Measurements from ENCODE around the gene MRPL4.

Gene MRPL4

GRCh38 chr19:10260141-10260584 is 8.1 kb downstream of the MRPL4 start:
- Histone ChIP-seq H2AFZ (ENCODE audit: low read length) (no peak overlapping the region), H3K4me3 (ENCODE audit: low read length, poor library complexity, severe bottlenecking) (no peak overlapping the region), H3K79me2 (ENCODE audit: insufficient read depth, low read length) (no peaks in the 10 kb centered on the region), H3K27me3 (ENCODE audit: insufficient read depth, low read length, poor library complexity, severe bottlenecking) (no peaks in the 10 kb centered on the region), H3K4me1 (ENCODE audit: insufficient read depth, low read length, poor library complexity, severe bottlenecking) (no peaks in the 10 kb centered on the region), H3K9me2 (replicated peaks; ENCODE audit: low read depth, low read length) (no peaks in the 10 kb centered on the region), H3F3A (ENCODE audit: low read depth) (no peaks in the 10 kb centered on the region), H3K4me2 (ENCODE audit: low read depth, low read length, poor library complexity, severe bottlenecking) (no peak overlapping the region), H4K20me1 (ENCODE audit: insufficient read depth, low read length, poor library complexity, severe bottlenecking) (no peaks in the 10 kb centered on the region), H3K9me3 (ENCODE audit: insufficient read depth, low read depth, low read length) (no peaks in the 10 kb centered on the region), H3K36me3 (ENCODE audit: insufficient read depth, low read length) (peaks cover 19% of the 10 kb centered on the region; the same call in 1 of the 2 replicates), H3K9ac (ENCODE audit: low read depth, low read length, poor library complexity, severe bottlenecking) (no peak overlapping the region)
- TF ChIP-seq EZH2phosphoT487 (IDR thresholded peaks at IDR 0.05; ENCODE audit: borderline replicate concordance) (no peak), CTCF (conservative IDR thresholded peaks at IDR 0.05; ENCODE audit: low read length) (no peak)

- H3K9me3 ChIP-seq (ENCODE audit: insufficient read depth, low read depth, low read length) = no peaks in the 10 kb centered on the region
- no peaks in the 10 kb centered on the region for H3K27me3 ChIP-seq (ENCODE audit: insufficient read depth, low read length, poor library complexity, severe bottlenecking)
- H3K9ac ChIP-seq (ENCODE audit: low read depth, low read length, poor library complexity, severe bottlenecking) = no peak overlapping the region
- no peaks in the 10 kb centered on the region for H3K79me2 ChIP-seq (ENCODE audit: insufficient read depth, low read length)
- TF ChIP-seq EZH2phosphoT487 (IDR thresholded peaks at IDR 0.05; ENCODE audit: borderline replicate concordance) (no peak), CTCF (conservative IDR thresholded peaks at IDR 0.05; ENCODE audit: low read length) (no peak)
- no peak overlapping the region for H2AFZ ChIP-seq (ENCODE audit: low read length)
- no peaks in the 10 kb centered on the region for H3K9me2 ChIP-seq (replicated peaks; ENCODE audit: low read depth, low read length)
- no peak overlapping the region for H3K4me2 ChIP-seq (ENCODE audit: low read depth, low read length, poor library complexity, severe bottlenecking)
- peaks cover 9% of the 10 kb centered on the region; the same call in 1 of the 2 replicates for H3K36me3 ChIP-seq (ENCODE audit: insufficient read depth, low read length)
- H3K4me1 ChIP-seq (ENCODE audit: insufficient read depth, low read length, poor library complexity, severe bottlenecking) = no peaks in the 10 kb centered on the region
- H4K20me1 ChIP-seq (ENCODE audit: insufficient read depth, low read length, poor library complexity, severe bottlenecking) = no peaks in the 10 kb centered on the region
- H3K4me3 ChIP-seq (ENCODE audit: low read length, poor library complexity, severe bottlenecking) = no peak overlapping the region
- H3F3A ChIP-seq (ENCODE audit: low read depth) = no peaks in the 10 kb centered on the region
Observed at GRCh38 chr19:10262771-10263170, 10.8 kb downstream of the MRPL4 start.

- Histone ChIP-seq H3K36me3 (ENCODE audit: insufficient read depth, low read length) (no peaks in the 10 kb centered on the region), H3K4me1 (ENCODE audit: insufficient read depth, low read length, poor library complexity, severe bottlenecking) (peaks cover 20% of the 10 kb centered on the region), H3K9me2 (replicated peaks; ENCODE audit: low read depth, low read length) (no peaks in the 10 kb centered on the region), H4K20me1 (ENCODE audit: insufficient read depth, low read length, poor library complexity, severe bottlenecking) (no peaks in the 10 kb centered on the region), H3K4me3 (ENCODE audit: low read length, poor library complexity, severe bottlenecking) (no peak overlapping the region), H3K9me3 (ENCODE audit: insufficient read depth, low read depth, low read length) (no peaks in the 10 kb centered on the region), H3K9ac (ENCODE audit: low read depth, low read length, poor library complexity, severe bottlenecking) (no peak overlapping the region), H3K79me2 (ENCODE audit: insufficient read depth, low read length) (peaks cover 7% of the 10 kb centered on the region; the same call in 1 of the 2 replicates), H3K4me2 (ENCODE audit: low read depth, low read length, poor library complexity, severe bottlenecking) (no peak overlapping the region), H3K27me3 (ENCODE audit: insufficient read depth, low read length, poor library complexity, severe bottlenecking) (no peaks in the 10 kb centered on the region), H2AFZ (ENCODE audit: low read length) (no peak overlapping the region), H3F3A (ENCODE audit: low read depth) (no peaks in the 10 kb centered on the region)
- TF ChIP-seq CTCF (conservative IDR thresholded peaks at IDR 0.05; ENCODE audit: low read length) (no peak), EZH2phosphoT487 (IDR thresholded peaks at IDR 0.05; ENCODE audit: borderline replicate concordance) (no peak)
Observed at GRCh38 chr19:10266706-10267105, 14.7 kb downstream of the MRPL4 start.
